Measurements from ENCODE around the gene KPNA1. TPM values are rescaled to one million over a fixed set of nuclear protein-coding genes. Genes with fewer than 3 reads are reported as not detected.

The KPNA1 gene
- total and polyA plus RNA-seq, 7 donors: 9.6 to 50.1 (median 34.9) TPM

DNA sequence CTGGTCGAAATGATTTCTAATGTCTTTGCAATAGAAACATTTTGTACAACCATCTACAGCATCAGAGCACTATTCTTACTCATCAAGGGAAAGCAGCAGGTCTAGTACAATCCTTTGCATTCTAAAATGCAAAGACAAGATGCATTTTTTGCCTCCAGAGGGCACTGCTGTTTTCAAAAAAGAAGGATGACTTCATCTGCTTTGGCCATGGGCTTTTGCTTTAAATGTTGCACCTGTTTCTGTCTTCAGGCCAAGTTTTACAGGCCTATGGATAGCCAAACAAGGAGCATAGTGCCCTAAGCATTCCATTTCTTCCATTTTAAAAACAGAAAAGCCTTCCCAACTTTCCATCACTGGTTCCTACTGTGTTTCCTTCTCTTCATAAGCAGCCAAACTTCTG lies 45.9 kb upstream of the KPNA1 start:
- no peak overlapping the region for H3K4me3 ChIP-seq

GRCh38 chr3:122559906-122560305 lies 45.2 kb upstream of the KPNA1 start:
- intact Hi-C loops (cut with DNase I): loop anchor here (2.0 to 10.0 kb wide), 6 partner anchors 48 to 235 kb away; partner anchors contain the start of genes HSPBAP1, KPNA1, SLC49A4 and WDR5B
- peaks cover 0 to 47% (median 31%) of the 10 kb centered on the region in 4 donors for H3K4me1 ChIP-seq
- no peak overlapping the region for H3K4me3 ChIP-seq
- TF ChIP-seq POLR2AphosphoS5 (IDR thresholded peaks at IDR 0.05) (no peak), EP300 (IDR thresholded peaks at IDR 0.05) (no peak), POLR2A (IDR thresholded peaks at IDR 0.05) (no peak)
- TF ChIP-seq, protein P1, sequence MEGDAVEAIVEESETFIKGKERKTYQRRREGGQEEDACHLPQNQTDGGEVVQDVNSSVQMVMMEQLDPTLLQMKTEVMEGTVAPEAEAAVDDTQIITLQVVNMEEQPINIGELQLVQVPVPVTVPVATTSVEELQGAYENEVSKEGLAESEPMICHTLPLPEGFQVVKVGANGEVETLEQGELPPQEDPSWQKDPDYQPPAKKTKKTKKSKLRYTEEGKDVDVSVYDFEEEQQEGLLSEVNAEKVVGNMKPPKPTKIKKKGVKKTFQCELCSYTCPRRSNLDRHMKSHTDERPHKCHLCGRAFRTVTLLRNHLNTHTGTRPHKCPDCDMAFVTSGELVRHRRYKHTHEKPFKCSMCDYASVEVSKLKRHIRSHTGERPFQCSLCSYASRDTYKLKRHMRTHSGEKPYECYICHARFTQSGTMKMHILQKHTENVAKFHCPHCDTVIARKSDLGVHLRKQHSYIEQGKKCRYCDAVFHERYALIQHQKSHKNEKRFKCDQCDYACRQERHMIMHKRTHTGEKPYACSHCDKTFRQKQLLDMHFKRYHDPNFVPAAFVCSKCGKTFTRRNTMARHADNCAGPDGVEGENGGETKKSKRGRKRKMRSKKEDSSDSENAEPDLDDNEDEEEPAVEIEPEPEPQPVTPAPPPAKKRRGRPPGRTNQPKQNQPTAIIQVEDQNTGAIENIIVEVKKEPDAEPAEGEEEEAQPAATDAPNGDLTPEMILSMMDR (IDR thresholded peaks at IDR 0.05): no peak
- H3K9me3 ChIP-seq: no peaks in the 10 kb centered on the region
- 83 to 94% methylated on average over 3 of the region's 3 CpGs for WGBS, 2 donors
- no peaks in the 10 kb centered on the region for H3K27me3 ChIP-seq
- peak overlapping the region in 1 of 4 donors; percentile 52 for H3K27ac ChIP-seq
- peaks cover 11 to 48% (median 22%) of the 10 kb centered on the region in 4 donors for H3K36me3 ChIP-seq
- DNase-seq: no peak

More for the DNA sequence above, 45.9 kb upstream of the KPNA1 start:
- Histone ChIP-seq H3K27me3 (no peaks in the 10 kb centered on the region), H3K9me3 (no peaks in the 10 kb centered on the region), H3K36me3 (peaks cover 11 to 41% (median 20%) of the 10 kb centered on the region in 4 donors), H3K4me1 (peaks cover 0 to 47% (median 31%) of the 10 kb centered on the region in 4 donors), H3K27ac (peak overlapping the region in 2 of 4 donors; percentile 36 to 52)
- intact Hi-C loops (cut with DNase I): loop anchor here (2.0 to 10.0 kb wide), 4 partner anchors 48 to 234 kb away; partner anchors contain the start of genes HSPBAP1, KPNA1, SLC49A4 and WDR5B
- WGBS, 2 donors: 76 to 80% methylated on average over 1 of the region's 1 CpG
- DNase-seq: no peak
- no peak for TF ChIP-seq POLR2AphosphoS5 (IDR thresholded peaks at IDR 0.05)
- TF ChIP-seq, protein P1 (IDR thresholded peaks at IDR 0.05): peak; percentile 27 to 47 (median 42)

GRCh38 chr3:122558605-122559004 lies 43.9 kb upstream of the KPNA1 start:
- Histone ChIP-seq H3K27me3 (no peaks in the 10 kb centered on the region), H3K9me3 (no peaks in the 10 kb centered on the region), H3K36me3 (peaks cover 11 to 56% (median 22%) of the 10 kb centered on the region in 4 donors), H3K27ac (no peak overlapping the region), H3K4me1 (peaks cover 0 to 56% (median 34%) of the 10 kb centered on the region in 4 donors), H3K4me3 (no peak overlapping the region)
- TF ChIP-seq, protein P1 (IDR thresholded peaks at IDR 0.05): no peak
- TF ChIP-seq POLR2AphosphoS5 (IDR thresholded peaks at IDR 0.05): no peak
- TF ChIP-seq EP300 (IDR thresholded peaks at IDR 0.05): no peak
- no peak for TF ChIP-seq POLR2A (IDR thresholded peaks at IDR 0.05)
- 95 to 96% methylated on average over 6 of the region's 6 CpGs for WGBS, 2 donors
- no peak for DNase-seq
- intact Hi-C loops (cut with DNase I): loop anchor here (5.0 to 10.0 kb wide), 2 partner anchors 104 to 166 kb away; no protein-coding TSS in a partner anchor

DNA sequence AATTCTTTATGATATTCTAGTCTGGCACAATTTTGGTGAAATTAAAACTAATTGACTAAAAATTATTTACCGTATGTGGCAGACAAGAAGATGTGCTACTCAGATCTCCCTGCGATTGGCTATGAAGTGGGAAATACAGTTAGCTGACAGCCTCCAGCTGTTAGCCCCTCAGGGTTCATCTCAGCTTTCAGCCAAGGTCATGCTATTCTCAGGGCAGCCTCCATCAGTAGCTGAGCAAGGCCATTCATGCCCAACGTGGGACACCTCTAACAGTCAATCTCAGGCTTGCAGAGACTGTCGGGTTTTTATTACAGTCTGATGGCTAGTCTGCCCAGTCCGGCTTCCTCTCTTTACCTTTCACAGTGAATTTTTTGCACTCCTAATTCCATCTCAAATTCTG lies 42.6 kb upstream of the KPNA1 start:
- Histone ChIP-seq H3K9me3 (no peaks in the 10 kb centered on the region), H3K36me3 (peaks cover 11 to 68% (median 22%) of the 10 kb centered on the region in 4 donors), H3K4me3 (no peak overlapping the region), H3K27ac (peak overlapping the region in 1 of 4 donors; percentile 75), H3K4me1 (peaks cover 0 to 44% (median 23%) of the 10 kb centered on the region in 4 donors), H3K27me3 (no peaks in the 10 kb centered on the region)
- DNase-seq: no peak
- intact Hi-C loops (cut with DNase I): loop anchor here (5.0 to 10.0 kb wide), 2 partner anchors 103 to 165 kb away; no protein-coding TSS in a partner anchor
- no peak for TF ChIP-seq EP300 (IDR thresholded peaks at IDR 0.05)
- TF ChIP-seq POLR2AphosphoS5 (IDR thresholded peaks at IDR 0.05): no peak
- no peak for TF ChIP-seq POLR2A (IDR thresholded peaks at IDR 0.05)
- TF ChIP-seq, protein P1 (IDR thresholded peaks at IDR 0.05): no peak
- 89 to 94% methylated on average over 5 of the region's 5 CpGs for WGBS, 2 donors
